ENCODE results near the gene SPTAN1.
"Not testable (repeated sequence)": the region's sequence is repeated elsewhere in the genome, so short reads cannot be mapped to it uniquely, and the experiment has no call there.

SPTAN1 gene

DNA sequence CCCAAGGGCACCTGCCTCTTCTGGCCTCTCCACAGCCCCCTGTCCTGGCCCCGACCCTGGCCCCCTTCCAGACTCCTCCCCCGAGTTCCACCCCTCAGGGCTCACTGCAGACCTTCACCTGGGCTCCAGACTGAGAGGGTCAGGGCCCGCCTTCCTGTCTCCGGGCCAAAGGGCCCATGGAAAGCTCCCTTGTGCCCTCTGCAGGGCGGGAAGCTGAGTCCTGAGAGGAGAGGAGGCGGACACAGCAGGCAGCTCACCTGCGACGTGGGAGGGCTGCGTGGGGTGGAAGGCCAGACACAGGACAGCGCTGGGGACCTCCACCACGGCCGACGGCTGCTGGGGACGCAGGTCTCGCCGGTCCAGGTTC lies 83.6 kb downstream of the SPTAN1 start:
- peak overlapping the region; percentile 37 for H3K27ac Mint-ChIP-seq
- DNase-seq: no peak
- H3K4me1 Mint-ChIP-seq: no peaks in the 10 kb centered on the region
- peaks cover 35 to 46% of the 10 kb centered on the region in 2 donors for H3K36me3 Mint-ChIP-seq
- ATAC-seq (replicated peaks): no peak
- H3K4me3 Mint-ChIP-seq: no peak overlapping the region
- H3K9me3 Mint-ChIP-seq: no peaks in the 10 kb centered on the region
- no peaks in the 10 kb centered on the region for H3K27me3 Mint-ChIP-seq

- H3K27me3 Mint-ChIP-seq: no peaks in the 10 kb centered on the region
- H3K9me3 Mint-ChIP-seq: no peaks in the 10 kb centered on the region
- H3K4me3 Mint-ChIP-seq: no peak overlapping the region
- DNase-seq: no peak
- peak overlapping the region; percentile 51 for H3K27ac Mint-ChIP-seq
- peaks cover 33 to 46% of the 10 kb centered on the region in 2 donors for H3K36me3 Mint-ChIP-seq
- ATAC-seq (replicated peaks): no peak
- H3K4me1 Mint-ChIP-seq: no peaks in the 10 kb centered on the region
Measured at GRCh38 chr9:128636556-128637530, 84.5 kb downstream of the SPTAN1 start.

GRCh38 chr9:128637656-128638055 lies 85.3 kb downstream of the SPTAN1 start:
- no peaks in the 10 kb centered on the region for H3K27me3 Mint-ChIP-seq
- peaks cover under 1 to 2% of the 10 kb centered on the region in 2 donors for H3K4me1 Mint-ChIP-seq
- H3K9me3 Mint-ChIP-seq: no peaks in the 10 kb centered on the region
- peaks cover 25 to 39% of the 10 kb centered on the region in 2 donors for H3K36me3 Mint-ChIP-seq
- no peak for DNase-seq
- no peak overlapping the region for H3K4me3 Mint-ChIP-seq
- H3K27ac Mint-ChIP-seq: no peak overlapping the region
- ATAC-seq (replicated peaks): no peak

GRCh38 chr9:128638580-128638979 lies 86.2 kb downstream of the SPTAN1 start:
- H3K27ac Mint-ChIP-seq: no peak overlapping the region
- H3K4me3 Mint-ChIP-seq: no peak overlapping the region
- no peak for ATAC-seq (replicated peaks)
- H3K4me1 Mint-ChIP-seq: peaks cover 6 to 11% of the 10 kb centered on the region in 2 donors
- no peaks in the 10 kb centered on the region for H3K27me3 Mint-ChIP-seq
- H3K36me3 Mint-ChIP-seq: peaks cover 18 to 32% of the 10 kb centered on the region in 2 donors
- H3K9me3 Mint-ChIP-seq: no peaks in the 10 kb centered on the region
- DNase-seq: no peak

DNA sequence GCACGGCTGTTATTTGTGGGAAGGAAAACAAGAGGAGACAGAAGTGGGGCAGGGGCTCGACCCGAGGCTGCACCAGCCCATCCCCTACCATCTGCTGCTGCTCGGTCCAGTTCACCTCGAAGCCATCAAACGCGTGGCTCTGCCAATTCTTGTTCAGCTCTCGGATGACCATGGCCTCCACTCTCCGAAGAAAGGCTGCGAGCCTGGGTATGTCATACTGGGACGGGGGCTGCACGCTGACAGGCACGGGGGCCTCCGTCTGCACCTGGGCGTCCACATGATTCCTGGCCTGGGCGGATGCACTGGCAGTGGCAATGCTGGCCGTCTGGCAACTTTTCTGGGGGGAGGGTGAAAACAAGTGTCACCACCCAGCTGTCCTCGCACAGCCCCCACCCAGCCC lies 88.2 kb downstream of the SPTAN1 start:
- no peak for ATAC-seq (replicated peaks)
- H3K27ac Mint-ChIP-seq: no peak overlapping the region
- DNase-seq: no peak
- H3K4me1 Mint-ChIP-seq: peaks cover 13 to 23% of the 10 kb centered on the region in 2 donors
- no peaks in the 10 kb centered on the region for H3K27me3 Mint-ChIP-seq
- H3K4me3 Mint-ChIP-seq: no peak overlapping the region
- H3K36me3 Mint-ChIP-seq: peaks cover 12 to 23% of the 10 kb centered on the region in 2 donors
- no peaks in the 10 kb centered on the region for H3K9me3 Mint-ChIP-seq

- peaks cover 15 to 28% of the 10 kb centered on the region in 2 donors for H3K4me1 Mint-ChIP-seq
- peak overlapping the region in 1 of 2 donors; percentile 7 for H3K4me3 Mint-ChIP-seq
- H3K36me3 Mint-ChIP-seq: peaks cover 10 to 20% of the 10 kb centered on the region in 2 donors
- peak overlapping the region; percentile 88 for H3K27ac Mint-ChIP-seq
- DNase-seq (no peak), ATAC-seq (replicated peaks) (no peak)
- no peaks in the 10 kb centered on the region for H3K9me3 Mint-ChIP-seq
- no peaks in the 10 kb centered on the region for H3K27me3 Mint-ChIP-seq
Measured at GRCh38 chr9:128642675-128643245, 90.4 kb downstream of the SPTAN1 start.

- peak overlapping the region; percentile 51 to 64 for H3K4me3 Mint-ChIP-seq
- H3K4me1 Mint-ChIP-seq: peaks cover 15 to 28% of the 10 kb centered on the region in 2 donors
- no peaks in the 10 kb centered on the region for H3K27me3 Mint-ChIP-seq
- ATAC-seq (replicated peaks): peak; percentile 84 to 88
- no peaks in the 10 kb centered on the region for H3K9me3 Mint-ChIP-seq
- H3K27ac Mint-ChIP-seq: peak overlapping the region; percentile 88
- peaks cover 7 to 16% of the 10 kb centered on the region in 2 donors for H3K36me3 Mint-ChIP-seq
- DNase-seq: peak; percentile 76
Measured at GRCh38 chr9:128643519-128644300, 91.3 kb downstream of the SPTAN1 start.

- peaks cover 11 to 21% of the 10 kb centered on the region in 2 donors for H3K4me1 Mint-ChIP-seq
- H3K9me3 Mint-ChIP-seq, H3K4me3 Mint-ChIP-seq, H3K27ac Mint-ChIP-seq, H3K27me3 Mint-ChIP-seq, H3K36me3 Mint-ChIP-seq: not testable (repeated sequence)
- ATAC-seq (replicated peaks) (peak; percentile 56 to 57), DNase-seq (peak; percentile 27)
Measured at GRCh38 chr9:128648206-128648605, 95.8 kb downstream of the SPTAN1 start.

GRCh38 chr9:128651798-128652197 lies 99.4 kb downstream of the SPTAN1 start:
- ATAC-seq (replicated peaks) (no peak), DNase-seq (no peak)
- peaks cover 8 to 20% of the 10 kb centered on the region in 2 donors for H3K4me1 Mint-ChIP-seq
- no peak overlapping the region for H3K27ac Mint-ChIP-seq
- H3K36me3 Mint-ChIP-seq: peaks cover 6 to 8% of the 10 kb centered on the region in 2 donors
- H3K4me3 Mint-ChIP-seq: no peak overlapping the region
- no peaks in the 10 kb centered on the region for H3K9me3 Mint-ChIP-seq
- H3K27me3 Mint-ChIP-seq: no peaks in the 10 kb centered on the region

DNA sequence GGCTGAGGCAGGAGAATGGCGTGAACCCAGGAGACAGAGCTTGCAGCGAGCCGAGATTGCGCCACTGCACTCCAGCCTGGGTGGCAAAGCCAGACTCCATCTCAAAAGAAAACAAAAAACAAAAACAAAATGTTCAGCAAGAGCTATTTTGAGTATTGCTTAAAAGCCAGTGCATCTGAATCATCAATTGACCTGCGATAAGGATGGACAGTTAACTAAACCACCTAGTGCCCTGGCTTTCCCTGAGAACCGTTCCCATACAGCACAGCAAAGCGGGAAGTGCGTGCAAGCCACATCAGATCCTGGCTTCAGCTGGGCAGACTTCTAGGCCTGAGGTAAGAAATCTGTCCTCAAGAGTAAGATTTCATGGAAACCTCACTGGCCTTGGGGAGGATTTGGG lies 101.5 kb downstream of the SPTAN1 start:
- ATAC-seq (replicated peaks): no peak
- Mint-ChIP-seq H3K4me1 (peaks cover 8 to 15% of the 10 kb centered on the region in 2 donors), H3K27ac (no peak overlapping the region), H3K4me3 (no peak overlapping the region), H3K27me3 (no peaks in the 10 kb centered on the region), H3K9me3 (no peaks in the 10 kb centered on the region), H3K36me3 (peaks cover 5 to 8% of the 10 kb centered on the region in 2 donors)
- no peak for DNase-seq

GRCh38 chr9:128654481-128654880 lies 102.1 kb downstream of the SPTAN1 start:
- Mint-ChIP-seq H3K27ac (peak overlapping the region; percentile 43), H3K4me3 (no peak overlapping the region), H3K27me3 (no peaks in the 10 kb centered on the region), H3K36me3 (peaks cover 5 to 8% of the 10 kb centered on the region in 2 donors), H3K9me3 (no peaks in the 10 kb centered on the region), H3K4me1 (peaks cover 8 to 15% of the 10 kb centered on the region in 2 donors)
- DNase-seq (no peak), ATAC-seq (replicated peaks) (no peak)

GRCh38 chr9:128656416-128657343 lies 104.3 kb downstream of the SPTAN1 start, which contains the start of gene DYNC2I2:
Gene DYNC2I2, minus strand, starts transcription at chr9:128656847. Its CDS starts 121 bp downstream, at chr9:128656726.
- H3K4me1 Mint-ChIP-seq: peaks cover 8 to 15% of the 10 kb centered on the region in 2 donors
- ATAC-seq (replicated peaks) (peak; percentile 81 to 82), DNase-seq (peak; percentile 71)
- peak within 1 kb of the TSS; percentile 100 for H3K27ac Mint-ChIP-seq
- peaks cover 0 to 8% of the 10 kb centered on the region in 2 donors for H3K36me3 Mint-ChIP-seq
- H3K9me3 Mint-ChIP-seq: no peaks in the 10 kb centered on the region
- no peaks in the 10 kb centered on the region for H3K27me3 Mint-ChIP-seq
- peak within 1 kb of the TSS; percentile 90 to 93 for H3K4me3 Mint-ChIP-seq

- peak overlapping the region; percentile 100 for H3K27ac Mint-ChIP-seq
- H3K9me3 Mint-ChIP-seq: no peaks in the 10 kb centered on the region
- H3K4me1 Mint-ChIP-seq: peaks cover 8 to 15% of the 10 kb centered on the region in 2 donors
- ATAC-seq (replicated peaks): no peak
- no peak for DNase-seq
- H3K36me3 Mint-ChIP-seq: peaks cover 0 to 8% of the 10 kb centered on the region in 2 donors
- H3K27me3 Mint-ChIP-seq: no peaks in the 10 kb centered on the region
- H3K4me3 Mint-ChIP-seq: peak overlapping the region; percentile 90 to 93
Measured at GRCh38 chr9:128657344-128657704, 104.9 kb downstream of the SPTAN1 start.
